Measurements from ENCODE around the gene MEIS2. TPM values are rescaled to one million over a fixed set of nuclear protein-coding genes. Genes with fewer than 3 reads are reported as not detected.

The MEIS2 gene
- total RNA-seq, 2 experiments from 2014 or later: not detected

DNA sequence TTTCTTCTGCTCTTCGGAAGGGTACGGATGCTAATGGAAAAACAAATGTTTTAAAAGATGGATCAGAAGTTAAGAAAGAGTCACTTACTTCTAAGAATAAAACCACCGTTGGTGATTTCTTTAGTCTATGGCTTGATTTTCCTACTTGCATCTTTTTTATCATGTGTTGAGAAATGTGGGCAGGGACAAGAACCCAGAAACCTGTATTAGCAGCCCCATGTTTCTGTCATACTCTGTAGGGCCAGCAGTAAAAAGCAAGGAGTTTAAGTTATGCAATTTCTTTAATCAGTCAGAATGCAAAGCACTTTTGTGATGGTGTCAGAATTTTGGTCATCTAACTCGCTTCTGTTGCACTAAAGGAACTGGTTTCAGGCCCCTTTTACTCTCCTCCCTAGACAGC lies 150.0 kb downstream of the MEIS2 start:
- H3K27ac Mint-ChIP-seq: no peak overlapping the region
- H3K27me3 Mint-ChIP-seq: peaks cover 20% of the 10 kb centered on the region
- no peak overlapping the region for H3K4me3 Mint-ChIP-seq
- H3K4me1 Mint-ChIP-seq: no peaks in the 10 kb centered on the region
- DNase-seq: no peak
- H3K9me3 Mint-ChIP-seq: no peaks in the 10 kb centered on the region
- no peaks in the 10 kb centered on the region for H3K36me3 Mint-ChIP-seq

DNA sequence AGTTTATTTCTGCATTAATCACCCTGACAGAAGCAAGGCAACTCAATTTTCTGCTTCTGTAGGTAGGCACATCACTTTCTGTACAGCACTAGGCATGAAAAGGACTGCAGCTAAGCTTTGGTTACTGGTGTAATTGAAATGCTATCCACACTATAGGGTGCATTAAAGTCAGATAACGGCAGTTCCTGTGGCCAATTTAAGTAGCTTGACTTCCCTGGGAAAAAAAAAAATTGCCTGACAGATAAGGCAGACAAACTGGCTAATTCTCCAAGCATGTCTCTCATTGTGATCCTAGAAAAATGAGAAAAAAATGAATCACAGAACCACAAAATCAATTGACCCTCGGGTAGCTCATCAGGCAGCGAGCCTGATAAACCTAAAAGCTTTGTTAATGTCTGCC lies 151.4 kb downstream of the MEIS2 start:
- DNase-seq: no peak
- H3K4me1 Mint-ChIP-seq: no peaks in the 10 kb centered on the region
- no peak overlapping the region for H3K4me3 Mint-ChIP-seq
- no peak overlapping the region for H3K27ac Mint-ChIP-seq
- peaks cover 25% of the 10 kb centered on the region for H3K27me3 Mint-ChIP-seq
- H3K36me3 Mint-ChIP-seq: no peaks in the 10 kb centered on the region
- no peaks in the 10 kb centered on the region for H3K9me3 Mint-ChIP-seq

- no peaks in the 10 kb centered on the region for H3K4me1 Mint-ChIP-seq
- H3K36me3 Mint-ChIP-seq: no peaks in the 10 kb centered on the region
- DNase-seq: no peak
- peaks cover 18% of the 10 kb centered on the region for H3K27me3 Mint-ChIP-seq
- no peaks in the 10 kb centered on the region for H3K9me3 Mint-ChIP-seq
- no peak overlapping the region for H3K4me3 Mint-ChIP-seq
- H3K27ac Mint-ChIP-seq: no peak overlapping the region
These were observed 153.2 kb downstream of the MEIS2 start for GRCh38 chr15:36947035-36947719.

DNA sequence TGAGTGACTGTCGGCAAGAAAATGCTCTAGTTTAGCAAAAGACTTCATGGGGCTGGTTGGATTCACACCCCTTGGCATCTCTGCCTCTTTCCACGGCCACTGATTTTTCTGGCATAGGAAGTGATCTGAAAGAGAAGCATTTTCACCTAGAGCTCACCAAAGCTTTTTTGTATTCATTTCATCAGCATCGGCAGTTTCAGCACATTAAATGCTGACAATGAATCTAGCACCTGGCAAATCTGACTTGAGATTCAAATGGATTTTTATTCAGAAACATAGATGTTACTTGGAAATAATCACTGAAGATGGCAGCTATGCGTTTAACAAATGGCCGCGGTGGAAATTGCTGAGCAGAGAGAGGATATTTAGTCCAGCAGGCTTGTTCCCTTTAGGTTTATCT lies 155.9 kb downstream of the MEIS2 start:
- Mint-ChIP-seq H3K27ac (no peak overlapping the region), H3K36me3 (no peaks in the 10 kb centered on the region), H3K4me1 (no peaks in the 10 kb centered on the region), H3K4me3 (no peak overlapping the region), H3K9me3 (no peaks in the 10 kb centered on the region), H3K27me3 (peaks cover 16% of the 10 kb centered on the region)
- DNase-seq: no peak

GRCh38 chr15:36943508-36944361 lies 156.6 kb downstream of the MEIS2 start:
- no peak for DNase-seq
- H3K27ac Mint-ChIP-seq: no peak overlapping the region
- no peaks in the 10 kb centered on the region for H3K9me3 Mint-ChIP-seq
- peaks cover 16% of the 10 kb centered on the region for H3K27me3 Mint-ChIP-seq
- no peak overlapping the region for H3K4me3 Mint-ChIP-seq
- no peaks in the 10 kb centered on the region for H3K4me1 Mint-ChIP-seq
- H3K36me3 Mint-ChIP-seq: no peaks in the 10 kb centered on the region

- Mint-ChIP-seq H3K4me3 (no peak overlapping the region), H3K36me3 (no peaks in the 10 kb centered on the region), H3K27me3 (peaks cover 13% of the 10 kb centered on the region), H3K9me3 (no peaks in the 10 kb centered on the region), H3K27ac (no peak overlapping the region), H3K4me1 (no peaks in the 10 kb centered on the region)
- no peak for DNase-seq
These were observed 158.0 kb downstream of the MEIS2 start for GRCh38 chr15:36942248-36942827.

DNA sequence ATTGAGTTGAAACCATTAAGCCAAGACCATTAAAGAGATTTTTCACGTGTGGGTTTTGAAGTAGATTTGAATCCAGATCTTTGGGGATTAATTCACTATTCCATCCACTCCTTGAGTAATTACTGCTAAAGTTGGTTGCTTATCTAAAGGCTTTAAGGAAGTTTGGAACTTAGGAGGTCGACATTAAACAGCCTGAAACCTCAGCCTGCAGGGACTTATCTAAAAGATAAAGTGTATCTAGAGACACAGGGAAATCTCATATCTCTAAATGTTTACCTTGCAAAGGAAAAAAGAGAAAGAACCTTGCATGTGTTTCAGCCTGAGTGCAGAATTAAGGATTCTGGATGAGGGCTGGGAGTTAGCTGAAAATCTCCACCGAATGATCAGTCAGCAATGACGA lies 158.6 kb downstream of the MEIS2 start:
- H3K27ac Mint-ChIP-seq: no peak overlapping the region
- no peak overlapping the region for H3K4me3 Mint-ChIP-seq
- H3K27me3 Mint-ChIP-seq: peaks cover 12% of the 10 kb centered on the region
- DNase-seq: no peak
- no peaks in the 10 kb centered on the region for H3K4me1 Mint-ChIP-seq
- no peaks in the 10 kb centered on the region for H3K9me3 Mint-ChIP-seq
- no peaks in the 10 kb centered on the region for H3K36me3 Mint-ChIP-seq

DNA sequence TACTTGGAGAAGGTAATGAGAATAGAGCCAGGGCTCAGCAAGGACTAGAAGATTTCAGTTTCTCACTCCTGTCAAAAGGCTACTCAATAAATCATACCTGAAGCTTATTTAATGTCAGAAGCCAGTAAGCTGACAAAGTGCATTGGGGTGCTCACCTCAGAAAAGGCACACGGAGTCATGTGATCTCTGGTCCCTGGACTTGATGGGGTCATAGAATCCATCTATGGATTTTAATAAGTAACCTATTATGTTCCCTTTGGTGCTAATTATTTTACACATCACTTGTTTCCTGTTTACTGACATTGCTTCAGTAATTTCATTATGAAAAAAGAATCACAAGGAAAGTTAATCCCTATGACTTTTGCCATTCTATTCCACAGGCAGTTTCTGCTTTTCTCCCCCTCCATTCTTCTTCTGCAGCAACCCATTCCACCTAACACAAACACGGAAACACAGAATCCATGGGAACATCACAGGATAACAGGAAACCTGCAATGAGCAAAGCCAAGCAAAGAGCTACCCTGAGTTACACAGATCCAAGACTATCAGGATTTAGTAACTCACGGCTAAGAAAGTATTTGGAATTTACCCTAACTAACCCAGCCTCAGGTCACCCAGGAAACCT lies 159.6 kb downstream of the MEIS2 start:
- Mint-ChIP-seq H3K4me3 (no peak overlapping the region), H3K36me3 (no peaks in the 10 kb centered on the region), H3K27ac (no peak overlapping the region), H3K9me3 (no peaks in the 10 kb centered on the region), H3K4me1 (no peaks in the 10 kb centered on the region), H3K27me3 (peaks cover 10% of the 10 kb centered on the region)
- DNase-seq: no peak

- Mint-ChIP-seq H3K4me3 (no peak overlapping the region), H3K9me3 (no peaks in the 10 kb centered on the region), H3K27me3 (peaks cover 10% of the 10 kb centered on the region), H3K4me1 (no peaks in the 10 kb centered on the region), H3K27ac (no peak overlapping the region), H3K36me3 (no peaks in the 10 kb centered on the region)
- DNase-seq: no peak
These were observed 160.1 kb downstream of the MEIS2 start for GRCh38 chr15:36940219-36940618.

- Mint-ChIP-seq H3K36me3 (no peaks in the 10 kb centered on the region), H3K27me3 (peaks cover 4% of the 10 kb centered on the region), H3K9me3 (no peaks in the 10 kb centered on the region), H3K4me3 (no peak overlapping the region), H3K4me1 (no peaks in the 10 kb centered on the region), H3K27ac (no peak overlapping the region)
- no peak for DNase-seq
These were observed 161.6 kb downstream of the MEIS2 start for GRCh38 chr15:36938764-36939163.

DNA sequence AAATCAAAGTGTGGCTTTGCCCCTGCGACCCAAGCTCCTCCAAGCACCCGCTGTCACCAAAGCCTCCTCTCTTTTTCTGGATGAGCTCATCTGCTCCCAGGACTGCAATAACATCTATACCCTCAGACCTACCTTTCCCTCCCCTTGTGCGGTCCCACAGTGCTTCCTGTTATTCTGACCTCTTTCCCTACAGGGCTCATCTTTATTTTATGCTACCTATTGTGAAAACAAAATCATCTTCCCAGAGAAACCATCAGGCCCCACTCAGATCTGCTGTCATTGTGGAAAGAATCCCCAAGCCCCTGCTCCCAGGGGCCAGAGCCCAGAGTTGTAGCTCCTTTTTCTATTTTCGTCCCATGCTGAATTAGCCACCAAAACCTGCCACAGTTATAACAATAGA lies 162.2 kb downstream of the MEIS2 start:
- H3K36me3 Mint-ChIP-seq: no peaks in the 10 kb centered on the region
- H3K4me3 Mint-ChIP-seq: no peak overlapping the region
- no peak overlapping the region for H3K27ac Mint-ChIP-seq
- H3K27me3 Mint-ChIP-seq: peaks cover 4% of the 10 kb centered on the region
- no peak for DNase-seq
- H3K4me1 Mint-ChIP-seq: no peaks in the 10 kb centered on the region
- H3K9me3 Mint-ChIP-seq: no peaks in the 10 kb centered on the region

DNA sequence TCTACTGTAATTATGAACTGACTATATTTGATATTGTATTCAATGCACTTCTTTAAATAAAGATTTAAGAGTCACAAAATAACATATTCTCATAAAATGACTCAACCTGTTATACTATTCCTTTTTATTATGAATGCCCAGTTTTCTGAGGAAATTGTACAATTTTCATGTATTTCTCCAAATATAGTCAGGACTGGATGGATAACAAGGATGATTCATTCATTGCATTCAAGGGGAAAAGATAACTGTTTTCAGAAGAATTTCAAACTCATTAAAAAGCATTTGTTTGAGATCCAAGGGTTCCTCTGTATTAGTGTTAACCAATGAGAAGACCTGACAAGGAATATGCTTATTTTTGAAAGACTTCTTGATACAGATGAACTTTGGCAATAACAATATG lies 163.7 kb downstream of the MEIS2 start:
- peaks cover 4% of the 10 kb centered on the region for H3K27me3 Mint-ChIP-seq
- DNase-seq: no peak
- no peaks in the 10 kb centered on the region for H3K4me1 Mint-ChIP-seq
- no peaks in the 10 kb centered on the region for H3K9me3 Mint-ChIP-seq
- H3K4me3 Mint-ChIP-seq: no peak overlapping the region
- H3K36me3 Mint-ChIP-seq: no peaks in the 10 kb centered on the region
- H3K27ac Mint-ChIP-seq: no peak overlapping the region

- H3K36me3 Mint-ChIP-seq: no peaks in the 10 kb centered on the region
- no peaks in the 10 kb centered on the region for H3K4me1 Mint-ChIP-seq
- no peaks in the 10 kb centered on the region for H3K9me3 Mint-ChIP-seq
These were observed 166.9 kb downstream of the MEIS2 start for GRCh38 chr15:36933255-36933990.

GRCh38 chr15:36932070-36932469 lies 168.3 kb downstream of the MEIS2 start:
- Mint-ChIP-seq H3K4me3 (no peak overlapping the region), H3K27me3 (peaks cover 5% of the 10 kb centered on the region), H3K27ac (no peak overlapping the region), H3K36me3 (no peaks in the 10 kb centered on the region), H3K9me3 (no peaks in the 10 kb centered on the region), H3K4me1 (no peaks in the 10 kb centered on the region)
- DNase-seq: no peak

More at GRCh38 chr15:36933255-36933990, 166.9 kb downstream of the MEIS2 start:
- Mint-ChIP-seq H3K27me3 (peaks cover 2% of the 10 kb centered on the region), H3K4me3 (no peak overlapping the region), H3K27ac (no peak overlapping the region)
- no peak for DNase-seq

GRCh38 chr15:36931434-36931833 lies 168.9 kb downstream of the MEIS2 start:
- no peaks in the 10 kb centered on the region for H3K36me3 Mint-ChIP-seq
- H3K27me3 Mint-ChIP-seq: peaks cover 5% of the 10 kb centered on the region
- no peak overlapping the region for H3K27ac Mint-ChIP-seq
- no peaks in the 10 kb centered on the region for H3K9me3 Mint-ChIP-seq
- H3K4me3 Mint-ChIP-seq: no peak overlapping the region
- no peak for DNase-seq
- no peaks in the 10 kb centered on the region for H3K4me1 Mint-ChIP-seq

All from activated naive CD8-positive, alpha-beta T cell treated with anti-CD3 and anti-CD28 coated beads for 36 hours (primary cell).